Measurements from ENCODE around the gene SPZ1.
A peak's percentile ranks its signal among the peaks of the same experiment; 100 is the strongest.
"Not testable (repeated sequence)": the region's sequence is repeated elsewhere in the genome, so short reads cannot be mapped to it uniquely, and the experiment has no call there.

The SPZ1 gene

GRCh38 chr5:80339116-80339515 is 19.3 kb downstream of the SPZ1 start:
- no peak for DNase-seq (ENCODE audit: low spot score)

GRCh38 chr5:80341016-80341775 is 21.4 kb downstream of the SPZ1 start:
- DNase-seq (ENCODE audit: low spot score): no peak

- DNase-seq (ENCODE audit: low spot score): peak; percentile 5
Observed at GRCh38 chr5:80343067-80343466, 23.3 kb downstream of the SPZ1 start.

DNA sequence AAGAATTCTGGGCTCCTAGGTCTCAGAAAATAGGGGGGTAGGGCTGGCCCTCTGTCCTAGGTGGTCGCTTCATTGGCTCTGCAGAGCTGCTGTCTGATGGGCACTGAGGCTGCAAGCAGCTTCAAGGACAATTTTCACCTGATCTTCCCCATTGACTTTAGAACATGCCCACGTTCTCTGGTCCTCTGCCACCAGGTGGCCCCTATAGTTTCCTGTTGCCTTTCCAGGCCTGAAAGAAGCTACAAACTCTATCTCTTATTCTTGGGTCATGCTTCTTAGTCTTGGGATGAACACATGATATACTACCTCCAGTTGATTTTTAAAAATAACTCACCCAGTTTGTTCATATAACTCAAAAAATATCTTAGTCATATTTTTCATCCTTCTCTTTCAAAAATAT is 26.3 kb downstream of the SPZ1 start:
- peak; percentile 29 for DNase-seq (ENCODE audit: low spot score)

DNA sequence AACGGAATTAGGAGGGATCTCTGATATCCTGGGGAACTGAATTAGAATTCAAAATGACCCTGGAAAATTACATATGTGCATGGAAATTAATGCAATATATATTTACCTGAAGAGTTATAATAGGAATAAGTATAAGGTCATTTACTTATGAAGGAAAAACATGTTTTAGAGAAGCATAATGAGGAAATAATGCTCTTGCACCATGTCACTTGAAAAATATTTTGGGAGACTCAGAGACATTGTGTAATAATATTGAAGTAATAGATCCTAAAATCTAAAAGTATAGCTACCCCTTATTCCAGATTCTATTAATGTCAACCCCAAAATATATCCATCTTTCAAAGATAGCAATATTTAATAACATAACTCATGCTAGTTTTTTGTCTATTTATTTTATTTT is 28.4 kb downstream of the SPZ1 start:
- no peak for DNase-seq (ENCODE audit: low spot score)

DNA sequence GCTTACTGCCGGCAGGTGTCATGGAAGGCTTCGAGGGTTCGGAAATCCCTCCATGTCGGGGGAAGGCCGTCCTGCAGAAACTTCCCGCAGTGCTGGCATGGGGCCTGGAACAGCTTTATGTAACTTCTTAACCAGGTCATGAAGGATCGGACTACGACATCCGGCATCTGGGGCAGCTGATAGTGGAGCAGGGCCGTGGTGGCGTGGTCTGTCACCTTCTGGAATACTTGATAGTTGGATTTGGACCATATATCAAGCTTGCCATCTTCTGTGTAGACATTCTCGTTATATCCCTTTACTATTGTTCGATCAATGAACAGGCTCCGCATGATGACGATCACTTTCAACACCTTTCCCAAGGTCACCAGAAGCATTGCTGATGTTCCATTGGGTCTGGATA is 31.2 kb downstream of the SPZ1 start:
- DNase-seq (ENCODE audit: low spot score): not testable (repeated sequence)

- no peak for DNase-seq (ENCODE audit: low spot score)
Observed at GRCh38 chr5:80355686-80356085, 35.9 kb downstream of the SPZ1 start.

GRCh38 chr5:80357671-80358070 is 37.9 kb downstream of the SPZ1 start:
- DNase-seq (ENCODE audit: low spot score): no peak

DNA sequence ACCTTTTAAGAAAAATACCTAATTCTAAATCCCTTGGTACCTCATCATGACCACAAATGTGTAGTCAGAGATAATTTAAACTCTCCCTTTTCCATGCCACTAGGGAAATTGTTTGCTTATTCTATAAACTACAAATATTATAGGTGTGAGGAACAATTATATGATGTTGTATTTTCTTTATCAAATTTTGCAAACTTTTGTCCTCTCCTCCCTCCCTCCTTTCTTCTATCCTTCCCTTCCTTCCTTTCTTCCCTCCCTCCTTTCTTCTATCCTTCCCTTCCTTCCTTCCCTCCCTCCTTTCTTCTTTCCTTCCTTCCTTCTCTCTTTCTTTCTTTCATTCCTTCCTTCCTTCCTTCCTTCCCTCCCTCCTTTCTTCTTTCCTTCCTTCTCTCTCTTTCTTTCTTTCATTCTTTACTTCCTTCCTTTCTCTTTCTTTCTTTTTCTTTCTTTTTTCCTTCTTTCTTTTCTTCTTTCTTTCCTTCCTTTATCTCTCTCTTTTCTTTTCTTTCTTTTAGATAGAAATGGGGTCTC is 41.2 kb downstream of the SPZ1 start:
- DNase-seq (ENCODE audit: low spot score): no peak

DNA sequence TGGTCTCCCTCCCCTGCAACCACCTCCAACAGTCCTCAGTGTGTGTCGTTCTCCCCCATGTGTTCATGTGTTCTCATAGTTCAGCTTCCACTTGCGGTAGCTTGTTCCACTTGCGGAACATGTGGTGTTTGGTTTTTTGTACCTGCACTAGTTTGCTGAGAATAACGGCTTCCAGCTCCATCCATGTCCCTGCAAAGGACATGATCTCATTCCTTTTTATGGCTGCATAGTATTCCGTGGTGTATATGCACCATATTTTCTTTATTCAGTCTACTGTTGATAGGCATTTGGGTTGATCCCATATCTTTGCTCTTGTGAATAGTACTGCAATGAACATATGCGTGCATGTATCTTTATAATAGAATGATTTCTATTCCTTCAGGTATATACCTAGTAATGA is 45.1 kb downstream of the SPZ1 start:
- DNase-seq (ENCODE audit: low spot score): no peak

GRCh38 chr5:80368661-80369480 is 49.1 kb downstream of the SPZ1 start:
- DNase-seq (ENCODE audit: low spot score): no peak

- peak; percentile 7 for DNase-seq (ENCODE audit: low spot score)
Observed at GRCh38 chr5:80369521-80369920, 49.7 kb downstream of the SPZ1 start.

DNA sequence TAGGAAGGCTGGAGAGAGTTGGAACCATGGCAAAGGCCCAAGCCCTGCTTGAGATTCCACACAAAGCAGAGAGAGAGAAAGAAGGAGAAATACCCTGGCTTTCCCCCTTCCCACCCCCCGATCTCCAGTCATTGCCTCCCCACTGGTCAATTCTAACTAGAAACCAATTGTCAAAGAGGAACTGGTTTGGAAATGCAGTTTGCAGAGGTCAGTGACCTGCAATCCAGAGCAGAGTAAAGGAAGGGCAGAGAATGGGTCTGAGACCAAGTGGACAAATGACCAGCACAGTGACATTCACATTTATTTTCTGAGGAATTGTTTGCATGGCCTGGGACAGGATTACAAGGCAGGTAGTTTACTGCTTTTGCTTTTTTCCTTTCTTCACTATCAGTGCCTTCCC is 50.6 kb downstream of the SPZ1 start:
- no peak for DNase-seq (ENCODE audit: low spot score)
